HCT116 (cell line): ENCODE data around the gene BCL7A.

Source experiments
- EZH2 ChIP-seq: fragments of 200-600 bp; sonication (generic); IDR thresholded peaks from 2 replicates; pipeline ENCODE4 v1.6.1; 2017; ENCODE audit warnings: antibody characterized with exemption, mixed run types
- POLR2A ChIP-seq: IDR thresholded peaks from 2 replicates; pipeline ENCODE4 v1.7.0; 2011; ENCODE audit warnings: borderline replicate concordance; ENCODE audit not compliant: insufficient read depth, insufficient read length; ENCODE audit errors: extremely low read depth
- POLR2AphosphoS5 ChIP-seq: IDR thresholded peaks from 2 replicates; pipeline ENCODE4 v1.6.1; 2011; ENCODE audit warnings: mild to moderate bottlenecking, low read depth, low read length, moderate library complexity
- SP1 ChIP-seq: IDR thresholded peaks from 2 replicates; pipeline ENCODE4 v1.6.1; 2012; ENCODE audit warnings: low read depth
- YY1 ChIP-seq: IDR thresholded peaks from 2 replicates; pipeline ENCODE4 v1.6.1; 2011; ENCODE audit warnings: low read length, low read depth, moderate library complexity, mild to moderate bottlenecking; ENCODE audit not compliant: insufficient replicate concordance; ENCODE audit errors: extremely low read depth
- ZNF274 ChIP-seq: fragments of 200-500 bp; sonication (Bioruptor generic); IDR thresholded peaks from 2 replicates; pipeline ENCODE4 v1.6.1; 2014; ENCODE audit warnings: mild to moderate bottlenecking, low read depth, low read length, inconsistent platforms
- TF ChIP-seq, protein P1 (sequence below), 3 experiments: fragments of 200-600 bp in 1 of 3; sonication (generic) in 1 of 3; IDR thresholded peaks in 2 of 3; conservative IDR thresholded peaks in 1 of 3; 2 replicates each; pipeline ENCODE4 v1.5.1; 2012 to 2017; ENCODE audit warnings: low read depth in 2 of 3, low read length in 2 of 3, antibody characterized with exemption in 1 of 3, borderline replicate concordance in 1 of 3, control low read depth in 1 of 3, mild to moderate bottlenecking in 1 of 3, mixed read lengths in 1 of 3, mixed run types in 1 of 3, moderate library complexity in 1 of 3; ENCODE audit not compliant: insufficient read depth in 1 of 3
- TF ChIP-seq, protein P2 (sequence below): IDR thresholded peaks from 2 replicates; pipeline ENCODE4 v1.6.1; 2012

DNA sequence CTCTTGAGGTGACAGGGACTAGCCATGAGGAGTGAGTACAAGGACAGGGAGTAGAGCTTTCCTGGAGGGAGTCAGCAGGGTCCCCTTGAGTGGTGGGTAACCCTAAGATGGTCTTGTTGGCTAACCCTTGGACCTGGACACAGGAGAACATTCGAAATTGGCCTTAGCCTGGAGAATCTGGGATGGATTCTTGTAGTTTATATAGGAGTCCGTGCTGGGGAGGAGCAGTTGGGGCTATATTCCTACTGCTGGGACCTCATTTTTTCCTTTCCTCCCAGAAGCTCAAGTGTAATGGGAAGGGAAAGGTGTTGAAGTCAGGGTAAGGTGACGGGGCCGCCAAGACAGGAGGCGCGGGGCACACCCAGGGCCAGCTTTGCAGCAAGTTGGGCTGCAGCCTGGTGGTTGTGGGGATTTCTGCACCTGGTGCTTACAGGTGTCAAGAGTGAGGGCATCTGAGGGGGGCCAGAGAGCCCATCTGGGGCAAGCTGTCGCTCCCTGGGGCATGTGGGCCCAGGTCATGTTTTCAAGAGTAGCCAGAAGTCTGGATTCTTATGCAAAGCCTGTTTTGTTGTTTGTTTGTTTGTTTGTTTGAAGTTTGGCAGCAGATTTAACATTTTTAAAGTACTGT lies 5.1 kb downstream of the BCL7A start:
- no peak for TF ChIP-seq POLR2AphosphoS5
- TF ChIP-seq POLR2A: no peak
- no peak for TF ChIP-seq SP1
- TF ChIP-seq, protein P1, sequence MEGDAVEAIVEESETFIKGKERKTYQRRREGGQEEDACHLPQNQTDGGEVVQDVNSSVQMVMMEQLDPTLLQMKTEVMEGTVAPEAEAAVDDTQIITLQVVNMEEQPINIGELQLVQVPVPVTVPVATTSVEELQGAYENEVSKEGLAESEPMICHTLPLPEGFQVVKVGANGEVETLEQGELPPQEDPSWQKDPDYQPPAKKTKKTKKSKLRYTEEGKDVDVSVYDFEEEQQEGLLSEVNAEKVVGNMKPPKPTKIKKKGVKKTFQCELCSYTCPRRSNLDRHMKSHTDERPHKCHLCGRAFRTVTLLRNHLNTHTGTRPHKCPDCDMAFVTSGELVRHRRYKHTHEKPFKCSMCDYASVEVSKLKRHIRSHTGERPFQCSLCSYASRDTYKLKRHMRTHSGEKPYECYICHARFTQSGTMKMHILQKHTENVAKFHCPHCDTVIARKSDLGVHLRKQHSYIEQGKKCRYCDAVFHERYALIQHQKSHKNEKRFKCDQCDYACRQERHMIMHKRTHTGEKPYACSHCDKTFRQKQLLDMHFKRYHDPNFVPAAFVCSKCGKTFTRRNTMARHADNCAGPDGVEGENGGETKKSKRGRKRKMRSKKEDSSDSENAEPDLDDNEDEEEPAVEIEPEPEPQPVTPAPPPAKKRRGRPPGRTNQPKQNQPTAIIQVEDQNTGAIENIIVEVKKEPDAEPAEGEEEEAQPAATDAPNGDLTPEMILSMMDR (IDR thresholded peaks at IDR 0.05 in 2 of 3, conservative IDR thresholded peaks at IDR 0.05 in 1 of 3; ENCODE audit: borderline replicate concordance in 1 of 3, insufficient read depth in 1 of 3, low read depth in 2 of 3, low read length in 2 of 3): 0 out of 6 replicates have a peak, but pooled peaks of 2 of the 3 experiments have one; percentile 4 to 11
- no peak for TF ChIP-seq EZH2
- TF ChIP-seq ZNF274: no peak
- TF ChIP-seq YY1: no peak
- TF ChIP-seq, protein P2, sequence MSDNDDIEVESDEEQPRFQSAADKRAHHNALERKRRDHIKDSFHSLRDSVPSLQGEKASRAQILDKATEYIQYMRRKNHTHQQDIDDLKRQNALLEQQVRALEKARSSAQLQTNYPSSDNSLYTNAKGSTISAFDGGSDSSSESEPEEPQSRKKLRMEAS: no peak
